ENCODE results near the gene ZC3H13.

The ZC3H13 gene

GRCh38 chr13:45928843-45929242 is 123.7 kb downstream of the ZC3H13 start:
- Mint-ChIP-seq H3K4me3 (no peak overlapping the region), H3K4me1 (ENCODE audit: low read depth) (no peaks in the 10 kb centered on the region), H3K36me3 (ENCODE audit: low read depth) (no peaks in the 10 kb centered on the region), H3K9me3 (no peaks in the 10 kb centered on the region), H3K27ac (no peak overlapping the region), H3K27me3 (ENCODE audit: low read depth) (no peaks in the 10 kb centered on the region)

- Mint-ChIP-seq H3K9me3 (no peaks in the 10 kb centered on the region), H3K36me3 (ENCODE audit: low read depth) (no peaks in the 10 kb centered on the region), H3K4me3 (no peak overlapping the region), H3K27ac (no peak overlapping the region), H3K27me3 (ENCODE audit: low read depth) (no peaks in the 10 kb centered on the region), H3K4me1 (ENCODE audit: low read depth) (no peaks in the 10 kb centered on the region)
Measured at GRCh38 chr13:45928176-45928575, 124.4 kb downstream of the ZC3H13 start.

- Mint-ChIP-seq H3K4me1 (ENCODE audit: low read depth) (no peaks in the 10 kb centered on the region), H3K4me3 (no peak overlapping the region), H3K36me3 (ENCODE audit: low read depth) (no peaks in the 10 kb centered on the region), H3K27ac (no peak overlapping the region), H3K27me3 (ENCODE audit: low read depth) (no peaks in the 10 kb centered on the region), H3K9me3 (no peaks in the 10 kb centered on the region)
Measured at GRCh38 chr13:45926741-45927140, 125.8 kb downstream of the ZC3H13 start.

GRCh38 chr13:45925151-45925550 is 127.4 kb downstream of the ZC3H13 start:
- no peaks in the 10 kb centered on the region for H3K36me3 Mint-ChIP-seq (ENCODE audit: low read depth)
- no peaks in the 10 kb centered on the region for H3K9me3 Mint-ChIP-seq
- H3K27me3 Mint-ChIP-seq (ENCODE audit: low read depth) = no peaks in the 10 kb centered on the region
- no peaks in the 10 kb centered on the region for H3K4me1 Mint-ChIP-seq (ENCODE audit: low read depth)
- no peak overlapping the region for H3K27ac Mint-ChIP-seq
- no peak overlapping the region for H3K4me3 Mint-ChIP-seq

GRCh38 chr13:45921162-45921736 is 131.3 kb downstream of the ZC3H13 start:
- no peak overlapping the region for H3K27ac Mint-ChIP-seq
- no peaks in the 10 kb centered on the region for H3K36me3 Mint-ChIP-seq (ENCODE audit: low read depth)
- H3K9me3 Mint-ChIP-seq = no peaks in the 10 kb centered on the region
- no peaks in the 10 kb centered on the region for H3K4me1 Mint-ChIP-seq (ENCODE audit: low read depth)
- no peak overlapping the region for H3K4me3 Mint-ChIP-seq
- H3K27me3 Mint-ChIP-seq (ENCODE audit: low read depth) = no peaks in the 10 kb centered on the region

GRCh38 chr13:45918597-45918996 is 133.9 kb downstream of the ZC3H13 start:
- Mint-ChIP-seq H3K4me1 (ENCODE audit: low read depth) (no peaks in the 10 kb centered on the region), H3K27ac (no peak overlapping the region), H3K36me3 (ENCODE audit: low read depth) (no peaks in the 10 kb centered on the region), H3K9me3 (no peaks in the 10 kb centered on the region), H3K27me3 (ENCODE audit: low read depth) (no peaks in the 10 kb centered on the region), H3K4me3 (no peak overlapping the region)

GRCh38 chr13:45917019-45917418 is 135.5 kb downstream of the ZC3H13 start:
- Mint-ChIP-seq H3K36me3 (ENCODE audit: low read depth) (no peaks in the 10 kb centered on the region), H3K4me1 (ENCODE audit: low read depth) (no peaks in the 10 kb centered on the region), H3K9me3 (no peaks in the 10 kb centered on the region), H3K27ac (no peak overlapping the region), H3K4me3 (no peak overlapping the region), H3K27me3 (ENCODE audit: low read depth) (no peaks in the 10 kb centered on the region)

GRCh38 chr13:45915686-45916439 is 136.7 kb downstream of the ZC3H13 start:
- H3K36me3 Mint-ChIP-seq (ENCODE audit: low read depth) = no peaks in the 10 kb centered on the region
- H3K4me3 Mint-ChIP-seq = no peak overlapping the region
- H3K27me3 Mint-ChIP-seq (ENCODE audit: low read depth) = no peaks in the 10 kb centered on the region
- no peaks in the 10 kb centered on the region for H3K4me1 Mint-ChIP-seq (ENCODE audit: low read depth)
- H3K27ac Mint-ChIP-seq = no peak overlapping the region
- H3K9me3 Mint-ChIP-seq = no peaks in the 10 kb centered on the region

GRCh38 chr13:45909673-45910072 is 142.9 kb downstream of the ZC3H13 start:
- Mint-ChIP-seq H3K9me3 (no peaks in the 10 kb centered on the region), H3K27me3 (ENCODE audit: low read depth) (no peaks in the 10 kb centered on the region), H3K4me1 (ENCODE audit: low read depth) (no peaks in the 10 kb centered on the region), H3K4me3 (no peak overlapping the region), H3K36me3 (ENCODE audit: low read depth) (no peaks in the 10 kb centered on the region), H3K27ac (no peak overlapping the region)

GRCh38 chr13:45909089-45909488 is 143.5 kb downstream of the ZC3H13 start:
- Mint-ChIP-seq H3K27ac (no peak overlapping the region), H3K36me3 (ENCODE audit: low read depth) (no peaks in the 10 kb centered on the region), H3K4me1 (ENCODE audit: low read depth) (no peaks in the 10 kb centered on the region), H3K9me3 (no peaks in the 10 kb centered on the region), H3K27me3 (ENCODE audit: low read depth) (no peaks in the 10 kb centered on the region), H3K4me3 (no peak overlapping the region)

- Mint-ChIP-seq H3K27ac (no peak overlapping the region), H3K9me3 (no peaks in the 10 kb centered on the region), H3K27me3 (ENCODE audit: low read depth) (peaks cover 3% of the 10 kb centered on the region), H3K36me3 (ENCODE audit: low read depth) (no peaks in the 10 kb centered on the region), H3K4me1 (ENCODE audit: low read depth) (no peaks in the 10 kb centered on the region), H3K4me3 (no peak overlapping the region)
Measured at GRCh38 chr13:45907503-45907902, 145.0 kb downstream of the ZC3H13 start.

All from T-helper 1 cell treated with Interleukin-12 subunit alpha and Interleukin-12 subunit beta and Interleukin-4 antibody, amounts not matched to agents 30 μg/mL and 1 μg/mL, for 36 hours (primary cell).